Gastroesophageal sphincter (tissue), 4 donors: ENCODE data around the gene BAZ2B. TPM values are rescaled to one million over a fixed set of nuclear protein-coding genes. Genes with fewer than 3 reads are reported as not detected.
A peak's percentile ranks its signal among the peaks of the same experiment; 100 is the strongest.

ENCODE experiments used
- ATAC-seq: fragments of 150-250 bp; one replicate; pipeline ENCODE4 v1.9.1; 2016; ENCODE audit warnings: mild to moderate bottlenecking, moderate library complexity
- H3K27ac ChIP-seq, 4 donors: fragments of 200-600 bp; sonication (generic) in 3 of 4; 1 replicate in 3 of 4; 2 replicates in 1 of 4; pipeline ENCODE4 v1.5.1; 2016 to 2019
- H3K27me3 ChIP-seq: fragments of 200-600 bp; sonication (generic); one replicate; pipeline ENCODE4 v1.5.1; 2019
- H3K36me3 ChIP-seq, 2 donors: fragments of 200-600 bp; sonication (generic); one replicate each; pipeline ENCODE4 v1.5.1; 2019; ENCODE audit warnings: control low read depth in 1 of 2
- H3K4me1 ChIP-seq, 3 donors: fragments of 200-600 bp; sonication (generic); 1 replicate in 2 of 3; 2 replicates in 1 of 3; pipeline ENCODE4 v1.5.1; 2016 to 2019; ENCODE audit warnings: control low read depth in 2 of 3
- H3K4me3 ChIP-seq, 2 donors: fragments of 200-600 bp; sonication (generic); one replicate each; pipeline ENCODE4 v1.5.1; 2019; ENCODE audit warnings: mild to moderate bottlenecking in 1 of 2, moderate library complexity in 1 of 2
- H3K9me3 ChIP-seq, 3 donors: fragments of 200-600 bp; sonication (generic); one replicate each; pipeline ENCODE4 v1.5.1; 2017 to 2019; ENCODE audit warnings: control low read depth in 2 of 3
- CTCF ChIP-seq, 4 experiments: fragments of 200-600 bp in 2 of 4; fragments of 450-650 bp in 2 of 4; sonication (generic) in 1 of 4; IDR thresholded peaks; one replicate each; pipeline ENCODE4 v1.5.1; 2017 to 2019; ENCODE audit warnings: antibody characterized with exemption in 4 of 4, mild to moderate bottlenecking in 2 of 4, moderate library complexity in 2 of 4
- EP300 ChIP-seq: sonication (generic); formaldehyde crosslinking; IDR thresholded peaks from one replicate; pipeline ENCODE4 v1.6.1; 2017; ENCODE audit warnings: antibody characterized with exemption, mild to moderate bottlenecking
- POLR2A ChIP-seq, 2 donors: fragments of 450-650 bp; IDR thresholded peaks; one replicate each; pipeline ENCODE4 v1.6.1; 2017; ENCODE audit warnings: antibody characterized with exemption in 2 of 2, mild to moderate bottlenecking in 2 of 2, moderate library complexity in 1 of 2
- POLR2AphosphoS5 ChIP-seq: sonication (generic); formaldehyde crosslinking; IDR thresholded peaks from one replicate; pipeline ENCODE4 v1.6.1; 2017; ENCODE audit warnings: antibody characterized with exemption
- WGBS, 2 donors: methylation state at CpG; one replicate each; pipeline ENCODE4 v1.1.5; 2018; ENCODE audit warnings: low coverage in 1 of 2; 5-methylcytosine and 5-hydroxymethylcytosine counted together
- total RNA-seq, 4 donors: library from RNA; depleted of rRNA; stranded (reverse); fragments of >200 nt; gene quantifications; one replicate each; pipeline ENCODE4 v1.1.0, GENCODE V29; 2016

BAZ2B gene
- total RNA-seq, 4 donors from 2014 or later: 77.9 to 198 (median 113) TPM

- no peaks in the 10 kb centered on the region for H3K9me3 ChIP-seq
- 0 to 1% methylated on average over 8 to 16 of the region's 16 CpGs for WGBS, 2 donors
- peaks cover 3 to 55% (median 18%) of the 10 kb centered on the region in 3 donors for H3K4me1 ChIP-seq
- H3K36me3 ChIP-seq: no peaks in the 10 kb centered on the region
- peak overlapping the region; percentile 91 to 100 (median 98) for H3K27ac ChIP-seq
- H3K4me3 ChIP-seq: peak overlapping the region; percentile 75 to 92
- H3K27me3 ChIP-seq: no peaks in the 10 kb centered on the region
- TF ChIP-seq POLR2AphosphoS5: peak; percentile 3
- no peak for TF ChIP-seq EP300
- TF ChIP-seq POLR2A (IDR thresholded peaks at IDR 0.05): no peak
- no peak for TF ChIP-seq CTCF (IDR thresholded peaks at IDR 0.05)
- ATAC-seq: peak; percentile 71
Measured at GRCh38 chr2:159614534-159615366, 1.6 kb downstream of the BAZ2B start.

- Histone ChIP-seq H3K36me3 (no peaks in the 10 kb centered on the region), H3K4me1 (peaks cover 3 to 65% (median 18%) of the 10 kb centered on the region in 3 donors), H3K9me3 (no peaks in the 10 kb centered on the region), H3K4me3 (peak overlapping the region; percentile 75 to 92), H3K27me3 (no peaks in the 10 kb centered on the region), H3K27ac (peak overlapping the region; percentile 91 to 100 (median 98))
- ATAC-seq: no peak
- 0 to 8% methylated on average over 1 of the region's 1 CpG for WGBS, 2 donors
- TF ChIP-seq CTCF (IDR thresholded peaks at IDR 0.05) (no peak), EP300 (no peak), POLR2AphosphoS5 (no peak), POLR2A (IDR thresholded peaks at IDR 0.05) (no peak)
Measured at GRCh38 chr2:159613651-159614285, 2.6 kb downstream of the BAZ2B start.

- WGBS, 2 donors: 17 to 29% methylated on average over 1 of the region's 1 CpG
- ATAC-seq: no peak
- H3K27ac ChIP-seq: peak overlapping the region in 3 of 4 donors; percentile 97 to 100 (median 98)
- H3K4me1 ChIP-seq: peaks cover 3 to 66% (median 18%) of the 10 kb centered on the region in 3 donors
- TF ChIP-seq CTCF (IDR thresholded peaks at IDR 0.05): no peak
- TF ChIP-seq EP300: no peak
- no peak for TF ChIP-seq POLR2A (IDR thresholded peaks at IDR 0.05)
- no peak for TF ChIP-seq POLR2AphosphoS5
- no peaks in the 10 kb centered on the region for H3K27me3 ChIP-seq
- H3K9me3 ChIP-seq: no peaks in the 10 kb centered on the region
- H3K4me3 ChIP-seq: peak overlapping the region; percentile 75 to 92
- H3K36me3 ChIP-seq: no peaks in the 10 kb centered on the region
Measured at GRCh38 chr2:159613091-159613490, 3.3 kb downstream of the BAZ2B start.

GRCh38 chr2:159612255-159612901 lies 4.0 kb downstream of the BAZ2B start:
- Histone ChIP-seq H3K4me1 (peaks cover 3 to 65% (median 22%) of the 10 kb centered on the region in 3 donors), H3K9me3 (no peaks in the 10 kb centered on the region), H3K36me3 (no peaks in the 10 kb centered on the region), H3K4me3 (peak overlapping the region in 1 of 2 donors; percentile 75), H3K27me3 (no peaks in the 10 kb centered on the region), H3K27ac (peak overlapping the region; percentile 58 to 100 (median 83))
- TF ChIP-seq POLR2A (IDR thresholded peaks at IDR 0.05) (no peak), CTCF (IDR thresholded peaks at IDR 0.05) (no peak), POLR2AphosphoS5 (no peak), EP300 (no peak)
- WGBS, 2 donors: 23 to 38% methylated on average over 1 of the region's 1 CpG
- ATAC-seq: no peak
